ENCODE data around the gene GFY.

The GFY gene, protein sequence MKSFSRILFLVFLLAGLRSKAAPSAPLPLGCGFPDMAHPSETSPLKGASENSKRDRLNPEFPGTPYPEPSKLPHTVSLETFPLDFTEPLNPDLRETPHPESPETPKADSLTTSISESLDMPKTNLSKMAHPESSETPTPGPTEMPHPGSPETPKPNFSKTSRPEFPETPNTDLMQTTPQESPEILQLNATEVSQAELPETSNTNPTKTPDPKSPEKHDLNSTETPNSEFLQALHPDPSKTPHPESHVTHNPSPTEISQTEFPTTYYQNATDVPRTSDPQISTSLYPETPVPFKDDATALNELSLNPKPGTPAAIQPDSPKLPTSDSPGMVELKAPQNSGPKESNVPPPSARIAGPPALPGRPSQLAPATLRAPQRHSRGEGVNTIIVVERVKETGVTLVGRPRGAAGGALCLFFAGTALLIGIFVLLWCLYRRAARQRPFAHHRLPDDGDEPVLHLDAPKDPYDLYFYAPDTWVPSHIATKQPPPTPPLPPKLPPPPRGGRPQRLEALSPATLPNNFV

GRCh38 chr19:49425178-49425577, at the start of gene GFY:
GFY (plus strand) TSS chr19:49425388; CDS start chr19:49426431, 1,043 bp downstream.
- no peak for DNase-seq (ENCODE audit: low read depth, low spot score)

- DNase-seq (ENCODE audit: low read depth, low spot score), result no peak
Measured at GRCh38 chr19:49378512-49378911, 46.7 kb upstream of the GFY start.

- no peak for DNase-seq (ENCODE audit: low read depth, low spot score)
Measured at GRCh38 chr19:49380391-49380790, 44.8 kb upstream of the GFY start.

DNA sequence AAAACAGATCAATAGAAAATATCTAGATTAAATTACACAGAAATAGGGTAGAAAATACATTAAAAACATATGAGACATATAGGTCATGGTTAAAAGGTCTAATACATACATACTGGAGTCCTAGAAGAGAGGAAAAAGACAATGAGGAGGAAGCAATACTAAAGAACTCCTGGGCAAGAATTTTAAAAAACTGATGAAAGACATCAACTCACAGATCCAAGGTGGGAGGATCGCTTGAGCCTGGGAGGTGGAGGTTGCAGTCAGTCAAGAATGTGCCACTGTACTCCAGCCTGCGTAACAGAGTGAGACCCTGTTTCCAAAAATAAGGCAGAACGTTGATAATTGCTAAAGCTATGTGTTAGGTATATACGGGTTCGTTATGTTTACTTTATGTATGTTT, 42.5 kb upstream of the GFY start:
- no peak for DNase-seq (ENCODE audit: low read depth, low spot score)

GRCh38 chr19:49383599-49383998, 41.6 kb upstream of the GFY start:
- DNase-seq (ENCODE audit: low read depth, low spot score), result no peak

DNA sequence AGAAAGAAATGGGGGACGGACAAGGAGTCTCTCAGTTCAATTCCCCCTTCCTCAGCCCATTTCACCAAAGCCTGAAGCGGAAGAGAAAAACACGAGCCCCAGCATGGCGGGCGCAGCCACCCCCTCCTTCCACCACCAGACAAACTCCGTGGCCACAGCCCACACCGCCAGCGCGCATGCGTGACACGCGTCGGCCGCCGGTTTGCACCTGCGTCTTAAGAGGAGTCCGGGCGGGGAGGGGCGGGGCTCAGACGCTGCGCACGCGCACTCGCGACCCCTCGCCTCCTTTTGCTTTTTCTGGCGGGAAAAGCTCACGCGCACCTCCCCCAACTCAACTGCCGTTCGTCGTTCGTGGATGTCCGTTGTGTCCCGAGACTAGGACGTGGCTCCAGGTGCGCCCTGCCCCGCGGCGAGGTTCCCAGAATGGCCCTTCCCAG, 37.2 kb upstream of the GFY start, which contains the start of gene KASH5:
Gene KASH5 (plus strand): TSS at position 314 of the 437 bp plus-strand sequence. CDS start 2,635 bp downstream, outside the sequence.
- DNase-seq (ENCODE audit: low read depth, low spot score), result no peak

DNA sequence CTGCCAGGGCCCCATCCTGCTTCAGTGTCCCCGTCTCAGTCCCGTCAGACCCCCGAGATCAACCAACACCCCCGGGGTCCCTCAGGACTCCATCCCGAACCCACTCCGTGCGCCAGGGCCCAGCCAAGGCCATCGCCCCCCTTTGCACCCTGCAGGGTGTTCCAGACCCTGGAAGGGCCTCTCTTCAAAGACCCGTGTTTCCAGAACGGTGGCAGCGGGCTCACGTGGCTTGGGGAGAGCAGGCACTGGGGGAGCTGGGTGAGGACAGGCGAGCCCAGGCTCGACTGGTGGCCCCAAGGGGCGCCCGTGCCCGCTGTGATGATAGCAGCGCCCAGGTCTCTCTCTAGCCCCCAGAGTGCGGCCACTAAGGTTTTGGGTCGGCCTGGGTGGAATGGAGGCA, 35.8 kb upstream of the GFY start:
- no peak for DNase-seq (ENCODE audit: low read depth, low spot score)

DNA sequence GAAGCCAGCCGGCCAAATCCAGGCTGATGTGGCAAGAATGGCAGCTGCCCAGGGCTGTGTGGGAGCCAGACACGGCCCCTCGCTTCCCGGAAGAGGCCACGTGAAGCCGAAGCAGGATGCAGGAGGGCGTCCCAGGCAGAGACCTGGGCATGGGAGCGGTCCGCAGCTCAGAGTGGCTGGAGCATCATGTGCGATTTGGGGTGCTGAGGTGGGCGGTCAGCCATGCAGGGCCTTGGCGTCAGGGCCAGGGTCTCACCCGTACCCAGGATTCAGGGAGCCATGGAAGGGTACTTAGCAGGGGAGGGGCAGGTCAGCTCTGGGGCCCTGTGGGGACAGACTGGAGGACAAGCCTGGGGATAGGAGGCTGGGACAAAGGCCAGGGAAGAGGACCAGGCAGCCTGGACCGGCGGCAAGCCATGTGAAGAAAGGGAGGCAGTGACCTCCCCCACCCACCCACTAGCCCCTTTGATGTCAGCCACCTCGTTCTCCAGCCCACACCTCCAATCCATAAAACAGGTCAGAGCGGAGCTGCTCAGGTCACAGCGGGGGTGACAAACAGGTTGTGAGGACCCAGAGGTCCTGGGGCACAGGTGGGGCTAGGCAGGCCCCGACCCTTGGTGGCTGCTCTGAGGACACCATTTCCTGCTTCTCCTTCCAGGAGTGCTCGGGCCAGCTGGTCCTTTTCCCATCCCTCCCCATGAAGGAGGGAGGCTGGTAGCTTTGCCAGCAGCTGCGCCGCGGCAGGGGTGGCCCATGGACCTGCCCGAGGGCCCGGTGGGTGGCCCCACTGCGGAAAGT, 34.9 kb upstream of the GFY start:
- no peak for DNase-seq (ENCODE audit: low read depth, low spot score)

GRCh38 chr19:49390929-49391359, 34.2 kb upstream of the GFY start:
- no peak for DNase-seq (ENCODE audit: low read depth, low spot score)

DNA sequence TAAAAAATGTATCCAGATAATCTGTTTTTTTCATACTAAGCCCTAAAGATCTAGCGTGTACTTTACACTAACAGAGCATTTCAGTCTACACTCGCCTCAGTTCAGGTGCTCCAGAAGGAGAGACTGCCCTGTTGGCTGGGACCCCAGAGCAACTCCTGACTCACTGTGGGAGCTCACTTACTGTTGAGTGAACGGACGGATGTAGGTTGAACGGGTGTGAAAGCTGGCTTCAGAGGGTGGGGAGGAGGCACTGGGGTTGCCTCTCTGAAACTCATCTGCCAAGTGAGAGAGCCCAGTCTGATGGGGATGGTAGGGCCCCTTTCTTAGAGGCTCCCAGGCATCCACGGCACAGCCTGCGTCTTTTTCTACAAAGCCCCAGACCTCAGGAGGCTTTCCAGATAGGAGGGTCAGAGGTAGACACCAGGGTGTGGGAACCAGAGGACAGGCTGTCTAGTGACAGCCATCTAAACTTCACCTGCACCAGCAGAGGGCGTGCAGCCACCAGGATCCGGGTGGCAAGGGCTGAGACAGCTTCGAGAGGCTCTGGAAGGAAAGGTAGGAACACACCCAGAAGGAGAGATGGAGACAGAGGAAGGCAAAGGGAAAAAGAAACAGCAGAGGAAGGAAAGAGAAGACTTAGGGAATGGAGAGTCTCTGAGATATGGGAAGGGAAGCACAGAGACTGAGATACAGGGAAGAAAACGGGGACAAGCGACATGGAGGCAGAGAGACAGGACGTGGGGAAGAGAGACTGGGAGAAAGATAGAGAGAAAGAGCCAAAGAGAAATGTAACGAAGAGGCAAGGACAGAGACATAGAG, 33.4 kb upstream of the GFY start:
- DNase-seq (ENCODE audit: low read depth, low spot score), result peak; percentile 41

GRCh38 chr19:49393881-49394280, 31.3 kb upstream of the GFY start:
- no peak for DNase-seq (ENCODE audit: low read depth, low spot score)

- no peak for DNase-seq (ENCODE audit: low read depth, low spot score)
Measured at GRCh38 chr19:49395581-49396407, 29.4 kb upstream of the GFY start.

DNA sequence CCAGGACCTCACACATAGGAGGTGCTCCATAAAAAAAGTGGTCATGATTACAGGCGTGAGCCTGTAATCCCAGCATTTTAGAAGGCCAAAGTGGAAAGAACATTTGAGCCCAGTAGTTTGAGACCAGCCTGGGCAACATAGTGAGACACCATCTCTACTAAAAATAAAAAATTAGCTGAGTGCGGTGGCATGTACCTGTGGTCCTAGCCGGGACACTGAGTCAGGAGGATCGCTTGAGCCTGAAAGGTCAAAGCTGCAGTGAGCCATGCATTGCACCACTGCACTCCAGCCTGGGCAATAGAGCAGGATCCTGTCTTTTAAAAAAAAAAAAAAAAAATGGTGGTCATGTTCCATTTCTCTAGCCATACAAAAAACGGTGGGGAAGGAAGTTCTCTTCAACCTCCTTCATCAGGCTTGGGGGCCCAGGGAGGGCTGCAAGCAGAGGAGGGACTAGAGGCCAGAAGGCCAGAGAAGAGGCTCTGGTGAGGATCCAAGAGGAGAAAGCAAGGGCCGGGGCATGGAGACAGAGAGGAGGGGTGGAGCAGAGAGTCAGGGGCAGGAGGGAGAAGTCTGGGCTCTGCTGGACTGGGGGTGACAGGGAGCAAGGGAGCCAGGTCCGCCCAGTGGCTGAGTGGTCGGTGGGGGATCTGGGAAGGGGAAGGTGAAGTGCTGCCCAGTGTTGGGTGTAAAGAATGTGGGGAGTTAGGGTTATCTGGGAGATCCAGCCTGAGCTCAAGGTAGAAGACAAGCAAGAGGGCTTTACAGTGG, 28.3 kb upstream of the GFY start:
- DNase-seq (ENCODE audit: low read depth, low spot score), result no peak

DNA sequence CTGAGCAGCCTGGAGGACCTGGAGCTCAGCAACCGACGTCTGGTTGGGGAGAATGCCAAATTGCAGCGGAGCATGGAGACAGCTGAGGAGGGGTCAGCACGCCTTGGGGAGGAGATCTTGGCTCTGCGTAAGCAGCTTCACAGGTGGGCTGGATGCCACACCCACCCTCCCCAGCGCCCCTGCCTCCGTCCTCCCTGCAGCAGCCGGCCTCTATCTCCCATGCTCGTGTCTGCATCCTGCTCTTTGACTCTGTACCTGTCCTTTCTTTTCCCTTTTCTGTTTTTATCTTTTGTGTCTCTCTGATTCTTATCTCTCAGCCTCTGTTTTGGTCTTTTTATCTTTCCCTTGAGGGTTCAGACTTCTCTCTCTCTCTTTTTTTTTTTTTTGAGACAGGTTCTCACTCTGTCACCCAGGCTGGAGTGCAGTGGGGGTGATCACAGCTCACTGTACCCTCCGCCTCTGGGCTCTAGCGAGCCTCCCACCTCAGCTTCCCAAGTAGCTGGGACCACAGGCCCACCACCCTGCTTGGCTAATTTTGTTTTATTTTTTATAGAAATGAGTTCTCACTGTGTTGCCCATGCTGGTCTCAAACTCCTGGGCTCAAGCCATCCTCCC, 27.1 kb upstream of the GFY start:
- DNase-seq (ENCODE audit: low read depth, low spot score), result no peak

GRCh38 chr19:49398931-49399330, 26.3 kb upstream of the GFY start:
- DNase-seq (ENCODE audit: low read depth, low spot score), result no peak

- no peak for DNase-seq (ENCODE audit: low read depth, low spot score)
Measured at GRCh38 chr19:49400029-49400428, 25.2 kb upstream of the GFY start.

DNA sequence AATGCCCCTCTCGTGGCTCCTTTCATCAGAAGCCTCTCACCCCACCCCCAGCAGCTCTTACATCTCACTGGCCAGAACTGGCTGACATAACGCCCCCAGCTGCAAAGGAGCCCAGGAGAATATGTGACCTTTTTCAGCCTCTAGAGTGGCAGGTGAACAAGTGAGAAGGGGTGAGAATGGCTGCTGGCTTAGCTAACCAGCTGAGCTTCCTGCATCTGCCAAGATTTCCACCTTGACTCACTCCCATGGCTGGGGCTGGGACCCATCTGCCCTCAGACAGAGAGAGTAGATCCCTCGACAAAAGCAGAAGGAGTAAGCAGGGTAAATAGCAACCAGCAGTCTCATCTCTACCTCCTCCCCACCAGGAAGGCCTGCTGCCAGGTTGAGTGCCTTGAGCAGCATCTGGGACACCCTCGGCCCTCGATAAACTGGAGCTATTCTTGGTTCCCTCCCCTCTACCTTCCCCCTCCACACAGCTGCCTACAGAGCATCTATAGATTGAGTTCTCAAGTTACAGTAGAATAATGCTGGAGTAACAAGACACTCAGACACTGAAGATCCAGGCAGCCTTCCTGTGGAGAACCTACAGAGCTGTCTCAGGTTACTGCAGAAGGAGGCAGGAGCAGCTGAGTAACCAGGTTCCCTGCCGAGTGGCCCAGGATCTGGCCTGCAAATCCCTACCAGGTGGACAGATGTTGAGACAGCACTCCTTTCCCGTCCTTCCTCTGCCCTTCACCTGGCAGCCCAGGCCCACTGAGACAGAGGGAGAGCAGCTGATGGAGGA, 21.6 kb upstream of the GFY start:
- peak; percentile 86 for DNase-seq (ENCODE audit: low read depth, low spot score)

- no peak for DNase-seq (ENCODE audit: low read depth, low spot score)
Measured at GRCh38 chr19:49407079-49407478, 18.1 kb upstream of the GFY start.
